Right ventricle myocardium superior (tissue), 1 donor: ENCODE results near the gene TOMM6. TPM values are rescaled to one million over a fixed set of nuclear protein-coding genes. Genes with fewer than 3 reads are reported as not detected.

Experiments
- ATAC-seq: fragments of 200-7000 bp; cut with Tn5 transposase; one replicate; pipeline ENCODE4 v1.9.1; 2020; ENCODE audit warnings: mild to moderate bottlenecking; ENCODE audit not compliant: poor library complexity
- DNase-seq: peaks from one replicate; pipeline ENCODE4 v3.0.0-alpha.2; 2020
- intact Hi-C: fragments of 100-400 bp; cut with DNase I; formaldehyde crosslinking; loops from one replicate; pipeline ENCODE4 v1.11.2; 2022
- long read RNA-seq: library from polyadenylated mRNA; unstranded; transcript quantifications from one replicate; pipeline ENCODE4 v2.0.0, GENCODE V29; 2021
- total RNA-seq: library from RNA; stranded (reverse); fragmentation: NEBNext Ultra II Directional; extraction: Animal tissue kit (Norgen Biotek cat#: 25700); gene quantifications from one replicate; pipeline ENCODE4 v1.2.1, GENCODE V29; 2021
- donor health status: DM: no; HTN: yes; CAD: no; lungs with severe emphysema.

The TOMM6 gene
- 218 TPM for total RNA-seq
- long read RNA-seq, transcript TOMM6-201 (3 exons, 595 nt): major isoform, 17 of 31 reads
- long read RNA-seq, transcript TOMM6-202 (3 exons, 637 nt): minor isoform, 14 of 31 reads
- long read RNA-seq, partial matches to known transcripts: 0 of 31 reads
- long read RNA-seq, other reads (novel, unspliced or antisense): 0 of 31 reads

DNA sequence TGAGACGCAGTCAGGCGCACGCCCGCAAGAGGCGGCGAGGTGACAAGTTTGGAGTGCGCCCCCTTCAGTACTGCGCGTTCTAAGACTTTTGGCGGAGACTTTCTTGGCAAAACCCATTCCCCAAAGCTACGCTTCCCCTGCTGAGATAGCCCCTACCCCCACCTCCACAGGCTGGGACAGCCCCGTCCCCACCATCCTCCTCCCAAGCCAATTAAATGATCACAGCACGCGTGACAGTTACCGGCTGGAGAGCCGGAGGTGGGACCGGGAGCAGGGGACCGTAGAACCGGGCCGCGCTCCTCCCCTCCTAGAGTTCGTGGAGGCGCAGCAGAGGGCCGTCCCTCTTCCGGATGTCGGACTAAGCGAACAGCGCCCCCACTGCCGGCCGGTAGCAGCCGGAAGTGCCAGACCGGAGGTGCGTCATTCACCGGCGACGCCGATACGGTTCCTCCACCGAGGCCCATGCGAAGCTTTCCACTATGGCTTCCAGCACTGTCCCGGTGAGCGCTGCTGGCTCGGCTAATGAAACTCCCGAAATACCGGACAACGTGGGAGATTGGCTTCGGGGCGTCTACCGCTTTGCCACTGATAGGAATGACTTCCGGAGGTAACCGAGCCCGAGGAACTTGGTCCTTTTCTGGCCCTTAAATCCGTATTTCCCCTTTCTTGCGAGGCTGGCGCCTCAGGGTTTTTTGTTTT is at the start of gene TOMM6:
TOMM6 (plus strand) TSS at position 476 of the 699 bp plus-strand sequence; CDS start at position 480, 4 bp downstream.
- intact Hi-C loops: loop anchor here (2.0 to 5.0 kb wide), 3 partner anchors 133 to 260 kb away; partner anchors contain the start of genes BYSL and MED20
- ATAC-seq (peak; percentile 88), DNase-seq (peak; percentile 98)

DNA sequence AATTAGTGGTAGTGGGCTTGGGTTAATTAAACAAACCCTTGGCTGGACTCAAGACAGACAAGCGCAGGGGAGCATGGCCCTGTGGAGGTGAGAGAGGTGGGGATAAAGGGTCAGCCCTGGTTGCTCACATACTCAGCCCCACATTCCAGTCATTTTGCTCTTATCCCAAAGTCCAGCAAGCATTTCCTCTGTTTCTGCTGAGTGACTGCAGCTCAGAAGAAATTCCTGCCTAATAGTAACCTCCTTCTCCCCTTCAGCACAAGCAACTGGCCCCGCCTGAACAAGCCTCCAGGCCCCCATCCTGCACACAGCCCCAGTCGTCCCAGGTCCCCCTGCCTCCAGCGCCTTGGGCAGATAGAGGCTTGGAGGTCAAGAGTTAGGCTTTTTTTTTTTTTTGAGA is 48.5 kb upstream of the TOMM6 start:
- ATAC-seq (no peak), DNase-seq (no peak)
- intact Hi-C loops: no loop called here

DNA sequence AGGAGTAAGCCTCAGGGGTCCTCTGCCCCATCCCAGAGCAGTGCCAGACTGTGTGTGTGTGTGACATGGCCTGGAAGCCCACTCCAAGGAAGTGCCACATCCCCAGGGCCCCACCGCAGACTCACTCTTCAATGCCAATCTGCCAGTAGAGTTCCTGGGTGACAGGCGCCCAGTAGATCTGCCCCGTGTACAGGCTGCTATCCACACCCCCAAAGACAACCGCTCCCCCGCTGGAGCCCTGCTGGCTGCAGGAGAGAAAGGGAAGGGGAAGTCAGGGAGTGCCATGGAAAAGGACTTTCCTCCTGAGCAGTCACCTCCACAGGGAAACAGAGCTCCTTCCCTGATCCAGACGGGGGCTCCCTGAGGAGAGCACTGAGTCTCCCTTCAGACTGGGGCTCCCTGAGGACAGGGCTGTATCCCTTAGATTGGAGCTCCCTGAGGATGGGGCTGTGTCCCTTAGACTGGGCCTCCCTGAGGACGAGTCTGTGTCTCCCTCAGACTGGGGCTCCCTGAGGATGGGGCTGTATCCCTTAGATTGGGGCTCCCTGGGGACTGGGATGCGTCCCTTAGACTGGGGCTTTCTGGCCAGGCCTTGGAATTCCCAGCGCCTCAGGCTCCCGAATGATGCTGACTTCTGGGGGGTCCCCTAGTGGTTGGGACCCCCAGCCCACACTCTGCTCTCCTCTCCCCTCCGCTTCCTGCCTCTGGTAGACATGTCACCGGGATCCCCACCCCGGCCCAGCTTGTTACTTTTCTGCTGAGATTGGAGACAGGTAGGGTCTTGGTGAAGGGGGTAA is 46.9 kb upstream of the TOMM6 start:
- intact Hi-C loops: no loop called here
- DNase-seq: peak; percentile 28
- no peak for ATAC-seq

DNA sequence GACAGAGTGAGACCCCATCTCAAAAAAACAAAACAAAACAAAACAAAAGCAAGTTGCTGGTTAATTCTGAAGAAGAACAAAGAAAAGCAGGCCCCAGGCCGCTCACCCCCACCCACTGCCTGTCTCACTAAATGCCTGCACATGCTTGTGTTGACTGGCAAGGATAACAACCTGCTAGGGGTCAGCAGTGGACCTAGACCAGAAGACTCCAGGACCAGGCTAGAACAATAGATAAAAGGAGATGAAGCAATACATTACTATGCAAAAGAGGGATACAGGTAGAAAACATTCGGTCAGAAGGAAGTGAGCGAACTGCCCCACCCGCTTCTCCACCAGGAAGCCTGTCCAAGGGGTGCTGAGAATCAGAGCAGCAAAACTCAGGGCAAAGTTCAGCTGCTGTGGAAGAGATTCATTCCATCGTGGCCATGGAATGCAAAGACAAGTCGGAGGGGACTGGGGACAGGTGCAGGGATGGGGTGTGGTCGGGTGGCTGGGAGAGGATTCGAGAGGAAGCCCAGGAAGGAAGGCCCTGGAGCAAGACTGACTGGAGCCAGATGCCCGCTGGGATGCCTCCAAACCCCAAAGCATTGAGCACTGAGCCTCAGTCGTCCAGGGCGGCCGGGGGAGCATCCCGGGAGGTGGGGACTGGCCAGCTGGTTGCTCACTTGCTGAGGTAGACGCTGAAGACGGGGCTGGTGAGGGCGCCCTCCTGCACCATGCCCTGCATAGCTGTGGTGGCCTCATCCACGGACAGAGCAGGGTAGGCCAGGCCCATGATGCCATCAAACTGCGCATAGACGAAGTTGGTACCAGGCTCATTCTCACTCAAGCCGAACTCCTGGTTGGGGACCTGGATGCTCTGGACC is 45.6 kb upstream of the TOMM6 start:
- intact Hi-C loops: no loop called here

DNA sequence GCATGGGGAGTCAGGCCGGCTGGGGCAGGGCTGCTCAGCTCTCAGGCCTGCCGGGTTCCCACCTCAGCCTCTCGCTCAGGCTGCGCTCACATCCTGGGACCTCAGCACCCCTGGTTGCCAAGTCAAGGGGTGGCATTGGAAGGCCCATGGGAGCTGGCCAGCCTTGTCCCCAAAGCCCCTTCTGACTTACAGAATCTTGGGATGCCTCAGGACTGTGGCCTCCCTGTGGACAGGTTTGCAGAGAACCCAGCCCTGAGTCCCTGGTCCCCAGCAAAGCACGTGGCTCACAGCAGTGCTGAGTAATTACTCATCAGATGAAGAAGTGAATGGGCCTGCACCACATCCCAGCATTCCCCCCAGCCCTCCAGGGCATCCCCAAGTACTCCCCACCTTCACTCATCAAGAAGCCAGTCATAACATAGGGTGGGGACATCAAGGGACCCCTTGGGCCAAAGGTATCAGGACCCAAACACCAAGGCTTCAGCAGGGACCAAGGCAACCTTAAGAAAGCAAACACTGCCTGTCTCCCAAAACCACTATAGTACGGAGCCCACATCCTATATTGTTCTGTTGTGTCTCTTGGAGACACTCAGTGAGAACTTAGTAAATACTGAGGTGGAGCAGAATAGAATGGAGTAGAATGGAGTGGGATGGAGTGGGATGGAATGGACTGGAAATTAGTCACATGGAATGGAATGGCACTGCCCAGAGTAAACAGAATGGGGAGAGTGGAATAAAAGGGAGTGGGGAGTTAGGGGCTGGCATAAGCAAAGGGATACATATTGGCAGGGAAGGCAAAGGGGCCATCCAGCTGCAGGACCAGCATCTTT is 43.9 kb upstream of the TOMM6 start:
- no peak for ATAC-seq
- intact Hi-C loops: no loop called here
- peak; percentile 9 for DNase-seq

More for the DNA sequence above, 45.6 kb upstream of the TOMM6 start:
- DNase-seq (peak; percentile 38), ATAC-seq (no peak)

DNA sequence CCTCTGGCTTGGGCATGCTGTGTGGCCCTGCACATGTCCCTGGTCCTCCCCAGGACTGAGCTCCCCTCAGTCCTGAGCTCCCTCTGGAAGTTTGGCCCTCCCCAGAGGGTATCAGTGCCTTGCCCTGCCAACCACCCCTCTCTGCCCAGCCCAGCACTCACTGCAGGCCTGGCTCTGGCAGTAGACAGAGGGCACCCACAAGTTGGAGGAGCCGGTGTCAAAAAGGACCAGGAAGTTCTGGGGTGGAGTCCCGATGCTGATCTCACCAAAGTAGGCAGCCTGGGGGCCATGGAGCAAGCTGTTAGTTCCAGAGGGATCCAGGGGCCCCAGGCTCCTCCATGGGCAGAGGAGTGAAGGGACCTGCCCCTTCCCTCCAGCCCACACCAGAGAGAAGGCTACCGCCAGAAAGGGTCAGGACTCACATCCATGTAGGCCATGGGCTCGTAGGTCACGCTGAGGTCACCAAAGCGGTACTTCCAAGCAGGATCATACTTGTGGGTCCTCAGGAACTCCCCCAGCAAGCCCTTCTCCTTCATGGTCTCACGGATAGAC is 43.2 kb upstream of the TOMM6 start:
- DNase-seq (peak; percentile 10), ATAC-seq (no peak)
- intact Hi-C loops: no loop called here

DNA sequence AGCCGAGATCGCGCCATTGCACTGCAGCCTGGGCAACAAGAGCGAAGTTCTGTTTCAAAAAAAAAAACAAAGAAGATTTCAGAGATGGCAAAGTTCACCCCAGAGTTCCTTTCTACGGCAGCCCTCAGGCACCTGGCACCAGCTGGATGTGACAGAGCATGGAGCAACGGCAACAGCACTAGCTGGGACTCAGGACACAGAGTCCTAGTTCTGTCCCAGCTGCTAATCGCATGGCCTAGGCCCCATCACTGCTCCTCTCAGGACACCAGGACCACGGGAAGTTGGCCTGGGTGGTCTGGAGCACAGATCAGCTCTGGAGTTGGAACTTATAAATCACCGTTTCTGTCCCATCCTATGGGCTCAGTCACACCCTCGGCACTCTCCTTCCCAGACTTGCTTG is 41.4 kb upstream of the TOMM6 start:
- DNase-seq (peak; percentile 14), ATAC-seq (no peak)
- intact Hi-C loops: no loop called here

DNA sequence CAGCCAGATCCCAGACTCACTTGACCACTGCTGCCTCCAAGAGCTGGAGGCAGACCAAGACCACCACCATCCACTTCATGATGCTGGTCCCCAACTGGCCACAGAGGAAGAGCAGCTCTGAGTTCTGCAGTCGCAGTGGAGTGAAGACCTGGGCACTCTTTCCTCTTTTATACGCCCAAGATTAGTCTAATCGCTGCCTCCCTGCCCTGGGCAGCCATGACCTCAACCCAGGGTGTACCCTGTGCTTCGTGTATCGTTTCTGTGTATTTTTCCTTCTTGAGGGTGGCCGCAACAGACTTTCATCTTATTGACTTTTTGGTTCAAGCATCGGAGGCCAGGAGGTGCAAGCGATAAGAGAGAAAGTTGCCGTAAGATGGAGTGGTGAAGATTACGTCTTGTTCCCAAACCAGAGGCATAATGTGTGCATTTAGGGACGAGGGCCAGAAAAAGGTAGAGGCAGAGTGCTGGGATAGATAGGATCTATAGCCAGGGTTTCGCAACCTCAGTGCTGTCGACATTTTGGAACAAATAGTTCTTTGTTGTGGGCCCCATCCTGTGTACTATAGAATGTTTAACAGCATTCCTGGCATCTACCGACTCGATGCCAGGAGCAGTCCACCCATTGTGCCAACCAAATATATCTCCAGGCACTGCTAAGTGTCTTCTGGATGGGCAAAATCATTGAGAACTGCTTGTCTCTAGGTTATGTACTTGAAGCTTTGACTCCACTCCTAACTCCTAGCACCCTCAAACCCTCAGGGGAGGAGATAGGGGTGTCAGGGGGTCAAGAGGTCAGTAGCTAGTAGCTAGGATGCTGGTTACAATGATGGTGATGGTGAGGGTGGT is 40.0 kb upstream of the TOMM6 start, which contains the start of gene PGC:
PGC (minus strand) TSS at position 142 of the 846 bp plus-strand sequence; CDS start at position 79, 63 bp downstream.
- DNase-seq: peak; percentile 1
- ATAC-seq: no peak
- intact Hi-C loops: no loop called here

DNA sequence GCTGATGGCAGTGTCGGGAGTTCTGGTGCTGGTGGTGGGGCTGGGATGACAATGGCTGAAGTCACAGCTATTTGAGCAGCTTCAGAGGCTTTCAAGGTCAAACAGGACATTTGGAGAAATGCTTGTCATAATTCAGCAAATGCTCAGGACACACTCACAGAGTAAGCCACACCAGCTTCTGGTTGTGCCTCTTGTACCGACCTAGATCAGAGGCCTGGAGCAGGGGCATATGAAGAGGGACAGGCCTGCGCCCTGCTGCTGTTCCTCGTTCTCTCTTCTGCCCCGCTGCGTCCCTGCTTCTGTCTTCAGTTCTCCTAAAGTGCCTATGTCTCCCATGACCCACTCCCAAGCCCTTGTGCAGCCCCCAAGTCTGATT is 39.4 kb upstream of the TOMM6 start:
- intact Hi-C loops: no loop called here
- DNase-seq (peak; percentile 3), ATAC-seq (no peak)

DNA sequence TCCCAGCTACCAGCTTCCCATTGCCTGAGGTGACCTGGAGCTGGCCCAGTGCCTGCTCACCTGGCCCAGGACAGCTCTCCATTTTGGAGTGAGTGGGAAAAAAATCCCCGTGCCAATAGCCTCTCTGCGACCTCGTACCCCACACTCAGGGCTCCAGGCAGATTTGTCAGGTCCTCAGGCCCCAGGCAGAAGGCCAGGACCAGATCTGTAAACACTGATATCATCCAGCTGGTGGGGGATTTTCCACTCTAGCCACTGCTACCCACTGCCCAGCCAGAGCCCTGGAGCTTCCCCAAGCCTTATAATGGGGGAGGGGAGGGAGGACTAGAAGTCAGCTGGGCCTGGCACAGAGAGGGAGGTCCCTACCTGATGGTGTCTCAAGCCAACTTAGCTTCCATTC is 39.0 kb upstream of the TOMM6 start:
- DNase-seq: peak; percentile 17
- ATAC-seq: no peak
- intact Hi-C loops: no loop called here

DNA sequence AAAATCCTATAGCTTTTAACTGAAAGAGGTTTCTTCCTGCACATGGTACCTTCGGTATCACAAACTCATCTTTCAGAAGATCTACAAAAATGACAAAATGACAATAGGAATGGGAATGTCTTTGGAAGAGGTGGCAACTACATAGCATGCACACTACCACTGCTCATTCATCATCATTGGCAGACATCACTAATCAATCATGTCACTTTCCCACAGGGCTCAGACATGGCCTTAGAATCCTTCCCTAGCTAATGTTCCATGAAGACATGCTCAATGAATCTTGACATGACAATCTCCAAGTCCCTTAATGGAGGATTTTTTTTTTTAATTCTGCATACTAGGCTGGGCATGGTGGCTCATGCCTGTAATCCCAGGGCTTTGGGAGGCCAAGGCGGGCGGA is 37.1 kb upstream of the TOMM6 start:
- ATAC-seq (no peak), DNase-seq (no peak)
- intact Hi-C loops: no loop called here

DNA sequence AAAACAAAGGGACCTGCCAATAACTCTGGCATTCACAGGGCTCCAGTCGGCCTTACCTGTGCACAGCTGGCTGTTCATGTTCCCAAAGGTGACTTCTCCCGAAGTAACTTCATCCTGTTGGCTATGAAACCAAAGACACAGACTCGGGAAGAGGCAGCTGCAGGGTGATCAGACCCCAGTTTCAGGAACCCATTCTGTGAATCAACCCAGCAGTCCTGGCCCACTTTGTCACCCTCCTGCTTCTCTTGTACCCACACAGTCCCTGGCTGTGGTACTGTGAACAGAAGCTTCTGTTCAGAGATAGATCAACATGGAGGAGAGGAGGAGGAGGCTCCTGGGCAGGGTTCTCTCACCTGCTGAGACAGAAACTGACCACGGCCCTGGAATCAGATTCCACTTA is 31.6 kb upstream of the TOMM6 start:
- ATAC-seq (no peak), DNase-seq (no peak)
- intact Hi-C loops: no loop called here

DNA sequence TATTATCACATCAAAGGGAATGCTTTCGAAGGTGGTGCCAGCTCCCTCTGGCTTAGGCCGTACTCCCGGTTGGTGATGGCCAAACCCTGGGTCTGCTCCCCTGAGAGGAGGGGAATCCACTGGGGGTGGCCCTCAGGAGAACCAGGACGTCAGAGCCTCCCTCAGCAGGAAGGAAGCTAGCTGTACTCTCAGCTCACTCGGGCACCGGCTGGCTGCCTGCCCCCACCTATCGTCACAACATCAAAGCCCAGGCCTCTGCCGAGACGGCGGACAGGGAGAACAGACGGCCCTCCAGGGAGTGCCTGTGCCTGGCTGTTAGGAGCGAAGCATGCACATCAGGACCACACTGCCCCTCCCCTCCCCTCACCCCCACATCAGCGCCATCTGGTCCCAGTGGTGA is 31.1 kb upstream of the TOMM6 start:
- no peak for ATAC-seq
- intact Hi-C loops: no loop called here

DNA sequence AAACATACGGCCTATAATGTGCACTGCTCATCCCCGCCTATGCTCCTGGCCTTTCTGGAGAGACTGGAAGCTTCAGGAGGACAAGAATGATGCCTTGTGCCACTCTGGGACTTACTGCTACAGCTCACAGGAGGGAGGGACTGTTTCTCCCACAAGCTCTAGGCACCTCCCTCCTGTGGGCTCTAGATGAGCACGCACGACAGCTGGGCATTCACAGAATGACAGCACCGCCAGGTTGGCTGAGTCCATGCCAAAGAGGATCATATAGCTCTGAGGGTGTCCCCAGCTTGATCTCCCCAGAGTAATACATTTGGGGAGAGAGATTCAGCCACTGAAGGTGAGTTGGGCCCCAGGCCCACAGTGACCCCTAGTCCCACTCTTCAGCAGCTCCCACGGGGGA is 30.2 kb upstream of the TOMM6 start:
- ATAC-seq (no peak), DNase-seq (no peak)
- intact Hi-C loops: no loop called here

More for the DNA sequence above, 31.1 kb upstream of the TOMM6 start:
- DNase-seq: peak; percentile 30

DNA sequence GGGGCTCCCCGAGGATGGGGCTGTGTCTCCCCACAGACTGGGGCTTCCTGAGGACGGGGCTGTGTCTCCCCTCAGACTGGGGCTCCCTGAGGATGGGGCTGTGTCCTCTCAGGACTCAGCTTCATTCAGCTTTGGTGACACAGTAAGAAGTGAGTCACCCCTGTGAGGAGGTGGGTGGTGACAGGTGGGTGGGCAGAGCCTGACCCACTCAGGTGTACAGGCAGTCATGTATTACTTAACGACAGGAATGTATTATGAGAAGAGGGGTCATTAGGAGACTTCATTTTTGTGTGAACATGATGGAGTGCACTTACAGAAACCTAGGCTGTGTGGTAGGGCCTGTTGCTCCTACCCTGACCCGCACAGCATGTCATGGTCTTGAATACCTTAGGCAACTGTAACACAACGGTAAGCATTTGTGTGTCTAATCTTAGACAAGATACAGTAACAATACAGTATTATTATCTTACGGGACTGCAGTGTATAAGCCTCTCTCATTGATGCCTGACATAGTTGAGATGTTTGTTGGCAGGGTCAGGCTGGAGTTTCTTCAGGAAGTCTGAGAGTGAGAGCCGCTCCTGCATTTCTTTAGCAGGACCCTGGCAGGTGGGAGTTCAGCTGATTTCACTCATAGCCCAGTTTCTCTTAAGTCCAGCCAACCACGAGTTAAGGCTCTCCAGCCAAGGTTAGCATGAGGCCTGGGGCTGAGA is 29.4 kb upstream of the TOMM6 start:
- DNase-seq: no peak
- no peak for ATAC-seq
- intact Hi-C loops: no loop called here

DNA sequence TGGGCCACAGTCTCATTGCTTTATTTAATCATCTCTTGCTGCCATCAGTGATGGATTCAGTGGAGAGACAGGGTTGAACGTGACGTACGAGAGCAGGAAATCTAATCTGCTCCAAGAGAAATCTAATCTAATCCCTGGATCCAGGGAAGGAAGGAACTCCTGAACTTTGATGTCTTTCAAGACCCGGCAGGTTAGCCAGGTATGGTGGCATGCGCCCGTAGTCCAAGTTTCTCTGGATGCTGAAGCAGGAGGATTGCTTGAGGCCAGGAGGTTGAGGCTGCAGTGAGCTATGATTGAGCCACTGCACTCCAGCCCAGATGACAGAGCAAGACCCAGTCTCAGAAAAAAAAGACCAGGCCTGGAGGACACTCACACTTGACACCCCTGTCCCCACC is 28.9 kb upstream of the TOMM6 start:
- intact Hi-C loops: no loop called here
- ATAC-seq (no peak), DNase-seq (no peak)
